ENCODE data around the gene VWF. TPM values are rescaled to one million over a fixed set of nuclear protein-coding genes. Genes with fewer than 3 reads are reported as not detected.

VWF gene
- total RNA-seq, 1 donor from 2014 or later = 0.10 TPM

- no peak for DNase-seq (ENCODE audit: low spot score, unreplicated experiment)
- Mint-ChIP-seq H3K36me3 (ENCODE audit: insufficient read depth) (no peaks in the 10 kb centered on the region), H3K27me3 (peaks cover 35% of the 10 kb centered on the region), H3K27ac (no peak overlapping the region), H3K9me3 (ENCODE audit: low read depth) (no peaks in the 10 kb centered on the region), H3K4me1 (ENCODE audit: low read depth) (peaks cover 22% of the 10 kb centered on the region), H3K4me3 (ENCODE audit: low read depth) (no peak overlapping the region)
- TF ChIP-seq, protein P1, sequence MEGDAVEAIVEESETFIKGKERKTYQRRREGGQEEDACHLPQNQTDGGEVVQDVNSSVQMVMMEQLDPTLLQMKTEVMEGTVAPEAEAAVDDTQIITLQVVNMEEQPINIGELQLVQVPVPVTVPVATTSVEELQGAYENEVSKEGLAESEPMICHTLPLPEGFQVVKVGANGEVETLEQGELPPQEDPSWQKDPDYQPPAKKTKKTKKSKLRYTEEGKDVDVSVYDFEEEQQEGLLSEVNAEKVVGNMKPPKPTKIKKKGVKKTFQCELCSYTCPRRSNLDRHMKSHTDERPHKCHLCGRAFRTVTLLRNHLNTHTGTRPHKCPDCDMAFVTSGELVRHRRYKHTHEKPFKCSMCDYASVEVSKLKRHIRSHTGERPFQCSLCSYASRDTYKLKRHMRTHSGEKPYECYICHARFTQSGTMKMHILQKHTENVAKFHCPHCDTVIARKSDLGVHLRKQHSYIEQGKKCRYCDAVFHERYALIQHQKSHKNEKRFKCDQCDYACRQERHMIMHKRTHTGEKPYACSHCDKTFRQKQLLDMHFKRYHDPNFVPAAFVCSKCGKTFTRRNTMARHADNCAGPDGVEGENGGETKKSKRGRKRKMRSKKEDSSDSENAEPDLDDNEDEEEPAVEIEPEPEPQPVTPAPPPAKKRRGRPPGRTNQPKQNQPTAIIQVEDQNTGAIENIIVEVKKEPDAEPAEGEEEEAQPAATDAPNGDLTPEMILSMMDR (IDR thresholded peaks at IDR 0.05; ENCODE audit: unreplicated experiment) = no peak
Measured at GRCh38 chr12:6069437-6070093, 54.9 kb downstream of the VWF start.

GRCh38 chr12:6068227-6068626 is 56.2 kb downstream of the VWF start:
- Mint-ChIP-seq H3K27me3 (peaks cover 36% of the 10 kb centered on the region), H3K36me3 (ENCODE audit: insufficient read depth) (no peaks in the 10 kb centered on the region), H3K4me1 (ENCODE audit: low read depth) (peaks cover 19% of the 10 kb centered on the region), H3K27ac (no peak overlapping the region), H3K9me3 (ENCODE audit: low read depth) (no peaks in the 10 kb centered on the region), H3K4me3 (ENCODE audit: low read depth) (no peak overlapping the region)
- no peak for DNase-seq (ENCODE audit: low spot score, unreplicated experiment)
- TF ChIP-seq, protein P1 (IDR thresholded peaks at IDR 0.05; ENCODE audit: unreplicated experiment) = no peak

DNA sequence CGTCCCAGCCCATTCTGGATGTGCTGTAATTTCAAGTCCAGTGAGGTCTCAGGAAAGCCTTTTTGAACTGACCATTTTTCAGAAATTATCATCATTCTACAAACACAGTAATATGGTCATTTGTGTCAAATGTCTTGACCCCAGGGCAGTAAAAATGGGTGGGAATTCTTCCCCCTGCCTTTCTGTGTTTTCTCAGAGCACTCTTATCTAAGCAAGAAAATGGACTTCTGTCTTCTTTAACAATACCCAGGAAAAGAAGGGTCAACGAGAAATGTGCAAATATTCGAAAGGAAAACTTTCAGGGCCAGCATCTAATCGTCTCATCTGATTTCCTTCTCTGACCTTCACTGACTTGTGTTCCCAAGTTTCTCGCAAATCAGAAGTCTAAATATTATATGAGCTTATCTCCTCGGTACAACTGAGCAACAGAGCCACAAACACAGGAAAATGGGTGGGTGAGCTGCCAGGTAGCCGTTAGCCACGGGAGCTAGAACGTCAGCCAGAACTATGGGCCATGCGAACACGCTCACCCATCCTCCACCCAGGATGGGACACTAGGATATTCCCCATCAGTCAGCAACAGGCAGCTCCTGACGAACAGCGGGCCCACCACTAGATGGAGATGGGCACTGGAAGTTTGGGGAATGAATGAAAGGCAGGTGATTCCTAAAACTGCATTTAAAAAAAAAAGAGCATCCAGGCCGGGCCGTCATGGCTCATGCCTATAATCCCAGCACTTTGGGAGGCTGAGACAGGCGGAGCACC is 57.1 kb downstream of the VWF start:
- TF ChIP-seq, protein P1 (IDR thresholded peaks at IDR 0.05; ENCODE audit: unreplicated experiment) = peak; percentile 50
- Mint-ChIP-seq H3K9me3 (ENCODE audit: low read depth) (no peaks in the 10 kb centered on the region), H3K27ac (no peak overlapping the region), H3K4me3 (ENCODE audit: low read depth) (no peak overlapping the region), H3K4me1 (ENCODE audit: low read depth) (peaks cover 18% of the 10 kb centered on the region), H3K27me3 (peaks cover 33% of the 10 kb centered on the region), H3K36me3 (ENCODE audit: insufficient read depth) (no peaks in the 10 kb centered on the region)
- DNase-seq (ENCODE audit: low spot score, unreplicated experiment) = no peak

DNA sequence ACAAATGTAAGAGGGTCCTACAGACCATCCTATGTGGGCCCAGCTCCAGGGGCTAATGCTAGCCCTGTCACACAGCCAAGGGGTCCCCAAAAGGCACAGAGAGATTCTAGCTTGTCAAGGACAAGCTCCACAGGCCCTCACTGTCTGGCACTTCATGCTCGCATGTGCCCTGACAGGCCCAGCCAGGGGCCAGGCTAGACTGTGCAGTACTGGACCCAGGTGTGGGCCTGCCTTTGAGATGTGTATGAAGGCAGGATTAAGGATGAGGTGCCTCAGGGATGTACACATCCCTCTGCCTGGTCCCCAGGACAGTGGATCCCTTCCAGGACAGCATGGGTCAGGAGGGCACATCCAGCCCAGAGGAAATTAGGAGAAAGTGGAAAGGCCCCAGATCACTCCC is 57.8 kb downstream of the VWF start:
- Mint-ChIP-seq H3K36me3 (ENCODE audit: insufficient read depth) (no peaks in the 10 kb centered on the region), H3K27ac (no peak overlapping the region), H3K27me3 (peaks cover 33% of the 10 kb centered on the region), H3K9me3 (ENCODE audit: low read depth) (no peaks in the 10 kb centered on the region), H3K4me3 (ENCODE audit: low read depth) (no peak overlapping the region), H3K4me1 (ENCODE audit: low read depth) (peaks cover 18% of the 10 kb centered on the region)
- no peak for DNase-seq (ENCODE audit: low spot score, unreplicated experiment)
- TF ChIP-seq, protein P1 (IDR thresholded peaks at IDR 0.05; ENCODE audit: unreplicated experiment) = no peak

DNA sequence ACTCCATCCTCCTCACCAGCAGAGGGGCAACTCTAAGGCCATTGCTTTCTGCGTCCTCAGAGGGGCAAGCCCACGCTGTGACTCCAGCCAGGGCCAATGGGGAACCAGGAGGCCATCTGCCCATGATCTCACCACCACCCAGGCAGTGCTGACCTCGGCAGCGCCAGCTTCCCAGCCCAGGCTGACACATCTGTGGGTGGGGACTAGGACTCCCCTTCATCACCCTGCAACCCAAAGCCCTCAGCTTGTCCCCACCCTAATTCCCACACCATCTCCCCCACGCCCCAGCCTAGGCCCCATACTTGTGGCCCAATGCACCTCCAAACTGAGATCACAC is 58.6 kb downstream of the VWF start:
- DNase-seq (ENCODE audit: low spot score, unreplicated experiment) = no peak
- TF ChIP-seq, protein P1 (IDR thresholded peaks at IDR 0.05; ENCODE audit: unreplicated experiment) = no peak
- Mint-ChIP-seq H3K27me3 (peaks cover 26% of the 10 kb centered on the region), H3K27ac (no peak overlapping the region), H3K9me3 (ENCODE audit: low read depth) (no peaks in the 10 kb centered on the region), H3K36me3 (ENCODE audit: insufficient read depth) (no peaks in the 10 kb centered on the region), H3K4me3 (ENCODE audit: low read depth) (no peak overlapping the region), H3K4me1 (ENCODE audit: low read depth) (peaks cover 13% of the 10 kb centered on the region)
